Measurements from ENCODE around the gene GIMAP2.
"Not testable (repeated sequence)": the region's sequence is repeated elsewhere in the genome, so short reads cannot be mapped to it uniquely, and the experiment has no call there.

Gene GIMAP2

GRCh38 chr7:150678601-150679000 lies 6.9 kb upstream of the GIMAP2 start:
- DNase-seq = peak; percentile 45

DNA sequence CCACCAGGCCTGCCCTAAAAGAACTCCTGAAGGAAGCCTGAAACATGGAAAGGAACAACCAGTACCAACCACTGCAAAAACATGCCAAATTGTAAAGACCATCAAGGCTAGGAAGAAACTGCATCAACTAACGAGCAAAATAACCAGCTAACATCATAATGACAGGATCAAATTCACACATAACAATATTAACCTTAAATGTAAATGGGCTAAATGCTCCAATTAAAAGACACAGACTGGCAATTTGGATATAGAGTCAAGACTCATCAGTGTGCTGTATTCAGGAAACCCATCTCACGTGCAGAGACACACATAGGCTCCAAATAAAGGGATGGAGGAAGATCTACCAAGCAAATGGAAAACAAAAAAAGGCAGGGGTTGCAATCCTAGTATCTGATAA lies 5.1 kb upstream of the GIMAP2 start:
- DNase-seq = not testable (repeated sequence)

GRCh38 chr7:150686030-150686631 lies 625 bp downstream of the GIMAP2 start:
- DNase-seq = peak; percentile 57

DNA sequence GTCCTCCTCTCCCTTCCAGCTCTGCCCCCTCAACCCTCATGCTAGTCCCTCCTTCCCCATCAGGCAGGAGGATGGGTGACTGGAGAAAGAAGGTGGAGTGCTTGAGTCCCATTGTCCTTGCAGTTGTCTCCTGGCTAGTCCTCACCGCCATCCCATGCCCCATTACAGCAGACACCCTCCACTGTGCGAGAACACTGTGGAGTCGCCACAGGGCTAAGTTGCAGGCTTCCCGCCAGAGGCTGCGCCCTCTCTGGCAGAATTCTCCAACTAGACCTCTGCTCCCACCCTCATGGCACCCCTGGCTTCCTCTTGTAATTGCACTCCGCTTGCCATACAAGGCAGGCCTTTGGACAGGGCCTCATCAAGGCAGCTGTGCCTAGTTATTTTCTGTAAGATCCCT lies 3.1 kb downstream of the GIMAP2 start:
- peak; percentile 15 for DNase-seq

DNA sequence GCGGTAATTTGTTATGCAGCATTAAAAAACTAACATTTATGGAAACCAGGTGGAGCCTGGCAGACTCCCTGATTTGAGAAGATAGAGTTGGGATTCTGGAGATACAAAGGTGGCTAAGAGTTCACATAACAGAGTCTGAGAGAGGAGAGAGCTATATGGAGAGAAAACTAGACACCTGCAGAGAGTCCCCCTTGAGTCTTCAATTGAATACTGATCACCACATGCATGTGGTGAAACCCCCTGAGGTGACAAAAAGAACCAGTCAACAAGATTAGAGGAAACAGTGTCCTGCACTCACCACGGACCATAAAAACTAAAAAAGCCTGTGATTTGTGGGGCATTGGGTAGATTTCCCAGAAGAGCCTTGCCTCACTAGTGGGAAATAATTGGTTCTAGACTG lies 10.1 kb downstream of the GIMAP2 start:
- no peak for DNase-seq

GRCh38 chr7:150703209-150703608 lies 17.7 kb downstream of the GIMAP2 start:
- no peak for DNase-seq

- DNase-seq = peak; percentile 56
Measured at GRCh38 chr7:150715293-150715692, 29.8 kb downstream of the GIMAP2 start.

GRCh38 chr7:150715738-150716137 lies 30.2 kb downstream of the GIMAP2 start:
- DNase-seq = no peak

GRCh38 chr7:150716368-150716767 lies 30.9 kb downstream of the GIMAP2 start, which contains the start of gene GIMAP1:
TSS of gene GIMAP1 (plus strand) at chr7:150716613. CDS start at chr7:150719048, 2,435 bp downstream.
- peak; percentile 89 for DNase-seq

- DNase-seq = peak; percentile 35
Measured at GRCh38 chr7:150716939-150717338, 31.4 kb downstream of the GIMAP2 start.

GRCh38 chr7:150717814-150718420 lies 32.4 kb downstream of the GIMAP2 start:
- peak; percentile 58 for DNase-seq

GRCh38 chr7:150719436-150719835 lies 33.9 kb downstream of the GIMAP2 start:
- DNase-seq = no peak

DNA sequence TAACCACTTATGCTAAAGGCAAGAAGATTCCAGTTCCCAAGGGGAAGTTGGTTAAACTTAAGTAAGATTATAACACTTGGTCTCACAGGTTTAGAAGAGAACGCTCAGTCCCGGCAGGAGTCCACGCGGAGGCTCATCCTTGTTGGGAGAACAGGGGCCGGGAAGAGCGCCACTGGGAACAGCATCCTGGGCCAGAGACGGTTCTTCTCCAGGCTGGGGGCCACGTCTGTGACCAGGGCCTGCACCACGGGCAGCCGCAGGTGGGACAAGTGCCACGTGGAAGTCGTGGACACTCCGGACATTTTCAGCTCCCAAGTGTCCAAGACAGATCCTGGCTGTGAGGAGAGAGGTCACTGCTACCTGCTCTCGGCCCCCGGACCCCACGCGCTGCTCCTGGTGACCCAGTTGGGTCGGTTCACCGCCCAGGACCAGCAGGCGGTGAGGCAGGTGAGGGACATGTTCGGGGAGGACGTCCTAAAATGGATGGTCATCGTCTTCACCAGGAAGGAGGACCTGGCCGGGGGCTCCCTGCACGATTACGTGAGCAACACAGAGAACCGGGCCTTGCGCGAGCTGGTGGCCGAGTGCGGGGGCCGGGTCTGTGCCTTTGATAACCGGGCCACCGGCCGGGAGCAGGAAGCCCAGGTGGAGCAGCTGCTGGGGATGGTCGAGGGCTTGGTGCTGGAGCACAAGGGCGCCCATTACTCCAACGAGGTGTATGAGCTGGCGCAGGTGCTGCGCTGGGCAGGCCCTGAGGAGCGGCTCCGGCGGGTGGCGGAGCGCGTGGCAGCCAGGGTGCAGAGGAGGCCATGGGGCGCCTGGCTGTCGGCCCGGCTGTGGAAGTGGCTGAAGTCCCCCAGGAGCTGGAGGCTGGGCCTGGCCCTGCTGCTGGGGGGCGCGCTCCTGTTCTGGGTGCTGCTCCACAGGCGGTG lies 34.7 kb downstream of the GIMAP2 start:
- DNase-seq = no peak

DNA sequence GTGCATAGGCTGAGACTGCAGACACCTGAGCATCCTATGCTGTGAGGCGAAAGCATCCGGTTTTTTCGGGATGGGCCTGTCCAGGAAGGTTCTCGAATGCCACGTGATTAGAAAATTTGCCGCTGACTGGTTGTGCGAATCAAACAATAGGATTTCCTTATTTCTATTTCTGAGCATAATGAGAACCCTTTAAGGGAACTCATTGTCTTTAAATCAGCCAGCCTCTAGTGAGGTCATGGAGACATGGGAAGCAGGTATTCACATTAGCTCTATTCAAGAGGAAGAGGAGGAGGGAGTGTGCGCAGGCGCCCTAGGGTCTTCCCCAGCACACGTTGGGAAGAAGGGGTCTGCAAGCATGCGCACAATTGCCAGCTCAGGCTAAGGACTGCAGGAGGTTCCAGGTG lies 36.5 kb downstream of the GIMAP2 start:
- no peak for DNase-seq

- no peak for DNase-seq
Measured at GRCh38 chr7:150722431-150722931, 37.0 kb downstream of the GIMAP2 start.

DNA sequence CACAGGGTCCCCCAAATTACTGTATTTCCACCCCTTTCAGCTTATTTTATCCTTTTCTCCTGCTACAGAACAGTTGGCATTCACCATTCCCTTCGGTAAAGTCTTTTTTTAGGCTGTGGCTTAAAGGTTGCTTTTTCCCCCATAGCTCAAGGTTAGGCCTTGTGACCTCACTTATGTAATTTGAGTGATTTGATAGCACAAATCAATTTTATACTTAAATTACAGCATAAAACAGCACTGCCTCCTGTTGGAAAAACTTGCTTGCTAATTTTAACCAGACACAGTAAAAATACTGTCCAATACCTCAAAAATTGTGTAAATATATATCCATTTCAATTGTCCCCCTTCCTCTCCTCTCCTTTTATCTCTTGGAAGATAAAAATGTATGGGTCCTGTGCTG lies 38.0 kb downstream of the GIMAP2 start:
- DNase-seq = no peak

- no peak for DNase-seq
Measured at GRCh38 chr7:150727381-150727780, 41.9 kb downstream of the GIMAP2 start.

DNA sequence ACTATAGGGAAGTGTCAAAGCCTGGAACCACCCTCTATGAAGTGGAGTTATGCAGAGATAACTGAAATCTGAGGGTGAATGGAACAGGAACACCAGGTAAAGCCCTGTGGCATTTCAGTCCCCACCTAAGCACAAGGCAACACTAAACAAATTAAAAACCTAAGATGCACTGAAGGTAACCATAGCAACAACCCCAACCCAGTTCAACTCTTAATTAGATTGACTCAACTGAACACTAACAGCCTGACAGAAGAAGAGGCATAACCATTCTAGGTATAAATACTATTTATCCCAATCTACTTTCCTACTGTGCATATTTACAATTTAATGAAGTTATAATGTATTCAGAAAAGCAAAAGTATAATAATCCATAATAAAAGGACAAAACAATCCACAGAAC lies 42.5 kb downstream of the GIMAP2 start:
- DNase-seq = no peak

DNA sequence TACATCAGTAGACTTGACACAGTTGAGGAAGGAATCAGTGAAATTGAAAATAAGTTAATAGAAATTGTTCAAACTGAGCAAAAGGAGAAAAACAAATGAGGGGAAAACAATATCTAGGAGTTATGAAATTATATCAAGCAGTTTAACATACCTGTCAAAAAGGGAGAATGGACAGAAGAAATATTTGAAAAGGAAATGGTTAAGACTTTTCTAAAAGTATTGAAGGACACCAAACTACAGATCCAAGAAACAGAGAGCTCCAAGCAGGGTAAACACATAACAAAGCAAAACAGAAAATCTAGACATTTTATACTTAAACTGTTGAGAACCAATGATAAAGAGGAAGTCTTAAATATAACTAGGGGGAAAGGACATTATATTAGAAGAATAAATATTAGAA lies 43.1 kb downstream of the GIMAP2 start:
- DNase-seq = no peak

DNA sequence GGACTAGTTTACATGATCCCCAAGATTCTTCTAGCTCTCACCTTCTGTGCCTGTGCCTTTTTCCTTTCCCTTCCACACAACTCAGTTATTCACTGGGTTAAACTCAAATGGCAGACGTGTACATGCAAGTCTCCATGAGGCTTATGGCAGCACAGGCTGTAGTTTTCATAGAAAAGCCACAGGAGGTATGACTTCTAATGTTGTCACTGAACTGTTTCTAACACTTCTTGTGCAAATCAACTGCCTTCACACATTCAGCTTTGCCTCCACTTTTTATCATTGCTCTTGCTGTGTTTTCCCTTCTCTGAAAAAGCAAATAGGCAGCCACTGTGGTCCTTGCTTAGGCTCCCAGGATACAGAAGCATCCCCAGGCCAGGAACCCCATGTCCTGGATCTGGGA lies 46.4 kb downstream of the GIMAP2 start:
- DNase-seq = no peak

- peak; percentile 15 for DNase-seq
Measured at GRCh38 chr7:150732786-150733481, 47.4 kb downstream of the GIMAP2 start.

DNA sequence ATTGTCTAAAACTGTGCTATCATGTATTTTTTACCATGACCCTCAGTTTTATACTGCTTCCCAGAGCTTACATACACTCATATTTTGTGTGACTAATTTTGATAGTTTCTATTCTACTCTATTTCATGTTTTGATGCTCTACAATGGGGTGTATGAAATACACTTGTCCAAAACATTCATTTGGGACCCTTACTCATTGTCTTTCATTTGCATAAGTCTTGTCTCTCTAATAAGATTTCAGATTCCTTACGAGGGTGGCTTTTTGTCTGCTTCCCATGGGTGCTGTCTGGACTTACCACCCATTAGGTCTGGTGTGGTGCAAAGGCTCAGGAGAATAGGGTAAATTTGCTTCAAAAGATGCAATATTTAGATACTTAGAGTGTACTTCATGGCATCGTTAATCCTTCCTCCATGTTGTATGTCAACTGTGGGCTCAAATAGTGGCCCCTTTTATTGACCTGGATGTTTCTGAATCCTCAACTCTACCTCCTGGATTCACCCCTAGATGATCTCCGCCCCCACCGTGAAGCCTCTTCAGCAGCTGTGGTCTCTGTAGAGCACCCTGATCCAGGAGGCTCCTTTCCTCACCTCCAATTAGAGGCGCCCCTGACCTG lies 48.1 kb downstream of the GIMAP2 start:
- DNase-seq = no peak

All from CD4-positive, alpha-beta T cell treated with Interleukin-6 for 4 hours (primary cell).